ENCODE data around the gene FAM236B. TPM values are rescaled to one million over a fixed set of nuclear protein-coding genes. Genes with fewer than 3 reads are reported as not detected.

Gene FAM236B
- not detected in 2 replicates for total RNA-seq

DNA sequence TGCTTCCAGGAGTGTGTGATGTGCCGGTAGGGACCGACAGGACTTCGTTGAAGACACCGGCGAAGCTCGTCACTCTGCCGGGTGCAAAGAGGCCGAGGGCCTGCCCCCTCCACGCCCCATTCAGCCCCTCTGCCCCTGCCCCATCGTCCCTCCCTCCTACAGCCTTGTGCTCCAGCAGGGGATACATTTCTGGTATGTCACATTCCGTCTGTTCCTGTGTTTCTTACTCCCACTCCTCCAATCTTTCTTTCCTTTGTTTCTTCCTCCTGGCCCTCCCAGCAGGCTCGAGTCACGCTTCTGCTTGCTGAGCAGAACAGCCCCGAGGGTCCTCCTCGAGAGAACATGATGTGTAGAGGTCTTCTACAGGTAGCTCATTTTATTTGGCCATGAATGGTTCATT lies at the start of gene FAM236B:
Gene FAM236B (minus strand): TSS at position 101 of the 400 bp plus-strand sequence. CDS start 100 bp downstream, at position 1.

DNA sequence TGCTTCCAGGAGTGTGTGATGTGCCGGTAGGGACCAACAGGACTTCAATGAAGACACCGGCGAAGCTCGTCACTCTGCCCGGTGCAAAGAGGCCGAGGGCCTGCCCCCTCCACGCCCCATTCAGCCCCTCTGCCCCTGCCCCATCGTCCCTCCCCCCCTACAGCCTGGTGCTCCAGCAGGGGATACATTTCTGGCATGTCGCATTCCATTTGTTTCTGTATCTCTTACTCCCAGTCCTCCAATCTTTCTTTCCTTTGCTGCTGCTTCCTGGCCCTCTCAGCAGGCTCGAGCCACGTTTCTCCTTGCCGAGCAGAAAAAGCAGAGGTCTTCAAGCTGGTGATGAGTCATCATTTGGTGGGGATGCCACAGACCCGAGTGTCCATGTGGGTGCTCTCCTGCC lies 25.6 kb upstream of the FAM236B start, which contains the start of gene FAM236D:
Gene FAM236D (minus strand): TSS at position 101 of the 400 bp plus-strand sequence. CDS start 100 bp downstream, at position 1.

DNA sequence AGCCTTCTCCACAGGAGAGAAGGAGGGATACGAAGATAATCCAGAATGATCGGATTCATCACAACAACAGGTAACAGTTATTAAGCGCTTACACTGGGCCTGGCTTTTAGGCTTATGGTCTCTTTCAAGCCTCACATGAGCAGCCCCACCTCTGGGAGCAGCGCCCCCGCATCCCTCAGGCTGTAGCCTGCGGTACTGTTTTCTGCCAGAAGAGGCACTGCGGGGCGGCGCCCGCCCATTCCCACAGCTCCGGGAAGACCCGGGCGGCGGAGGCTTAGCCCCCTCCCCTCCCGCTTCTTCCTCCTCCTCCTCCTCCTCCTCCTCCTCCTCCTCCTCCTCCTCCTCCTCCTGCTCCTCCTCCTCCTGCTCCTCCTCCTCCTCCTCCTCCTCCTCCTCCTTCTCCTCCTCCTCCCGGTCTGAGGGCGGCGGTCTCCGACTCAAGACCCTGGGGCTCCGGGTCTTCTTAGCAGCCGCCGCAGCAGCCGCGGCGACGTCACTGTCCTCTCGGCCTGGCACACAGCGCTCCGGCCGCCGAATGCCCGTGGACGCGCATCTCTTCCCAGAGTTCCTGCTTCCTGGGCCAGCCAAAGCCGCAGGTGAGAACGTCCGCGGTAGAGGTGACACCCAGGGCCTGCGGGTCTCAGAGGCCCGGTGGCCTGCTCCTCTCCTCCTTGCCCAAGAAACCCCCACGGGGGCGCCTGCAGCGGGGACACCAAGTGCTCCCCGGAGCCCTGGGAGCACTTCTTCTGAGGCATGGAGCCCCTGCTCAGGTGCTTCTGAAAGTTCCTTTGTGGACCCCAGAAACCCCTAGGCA lies 5.6 kb downstream of the FAM236B start, which contains the start of gene DMRTC1B:
Gene DMRTC1B (plus strand): TSS at position 238 of the 814 bp plus-strand sequence. CDS start 68,246 bp downstream, outside the sequence.

Other genes with a start within 250 kb of the FAM236B start
- gene HDAC8, start 209.8 kb downstream of the FAM236B start, total RNA-seq = 30.9 and 37.2 TPM in 2 replicates
- gene PHKA1, start 68.4 kb downstream of the FAM236B start, total RNA-seq = 5.8 and 8.5 TPM in 2 replicates
- not detected in 2 replicates for gene DMRTC1B, start 5.8 kb downstream of the FAM236B start, total RNA-seq
- not detected in 2 replicates for gene FAM236D, start 25.6 kb upstream of the FAM236B start, total RNA-seq
- gene FAM236C, start 130.0 kb upstream of the FAM236B start, total RNA-seq = not detected in 2 replicates
- not detected in 2 replicates for gene FAM236A, start 155.5 kb upstream of the FAM236B start, total RNA-seq
- not detected in 2 replicates for gene DMRTC1, start 161.2 kb upstream of the FAM236B start, total RNA-seq
- not detected in 2 replicates for gene PABPC1L2B, start 220.3 kb upstream of the FAM236B start, total RNA-seq

Measured in epithelial cell of umbilical artery (primary cell).